Muscle layer of colon (tissue), 2 donors: Measurements from ENCODE around the gene EPC1.
A peak's percentile ranks its signal among the peaks of the same experiment; 100 is the strongest.
"Not testable (repeated sequence)": the region's sequence is repeated elsewhere in the genome, so short reads cannot be mapped to it uniquely, and the experiment has no call there.

Experiments
- H3K27ac ChIP-seq: one replicate; pipeline ENCODE4 v1.7.0; 2013; ENCODE audit warnings: low read depth, mild to moderate bottlenecking, low read length, moderate library complexity
- H3K27me3 ChIP-seq, 2 donors: one replicate each; pipeline ENCODE4 v1.7.0; 2013; ENCODE audit warnings: low read length in 2 of 2, mild to moderate bottlenecking in 2 of 2; ENCODE audit not compliant: insufficient read depth in 2 of 2, control insufficient read depth in 1 of 2
- H3K36me3 ChIP-seq: one replicate; pipeline ENCODE4 v1.7.0; 2013; ENCODE audit warnings: mild to moderate bottlenecking, low read length; ENCODE audit not compliant: insufficient read depth
- H3K4me1 ChIP-seq: one replicate; pipeline ENCODE4 v1.7.0; 2013; ENCODE audit warnings: mild to moderate bottlenecking, low read length; ENCODE audit not compliant: insufficient read depth
- H3K4me3 ChIP-seq, 2 donors: one replicate each; pipeline ENCODE4 v1.7.0; 2013; ENCODE audit warnings: low read length in 2 of 2, low read depth in 1 of 2, mild to moderate bottlenecking in 1 of 2, moderate library complexity in 1 of 2
- H3K9ac ChIP-seq: one replicate; pipeline ENCODE4 v1.7.0; 2013; ENCODE audit warnings: low read length
- H3K9me3 ChIP-seq: one replicate; pipeline ENCODE4 v1.7.0; 2013; ENCODE audit warnings: mild to moderate bottlenecking, low read length
- donor health status: abdominal sarcoma.
- donor health status: Adenocarcinoma of cecum.

The EPC1 gene

DNA sequence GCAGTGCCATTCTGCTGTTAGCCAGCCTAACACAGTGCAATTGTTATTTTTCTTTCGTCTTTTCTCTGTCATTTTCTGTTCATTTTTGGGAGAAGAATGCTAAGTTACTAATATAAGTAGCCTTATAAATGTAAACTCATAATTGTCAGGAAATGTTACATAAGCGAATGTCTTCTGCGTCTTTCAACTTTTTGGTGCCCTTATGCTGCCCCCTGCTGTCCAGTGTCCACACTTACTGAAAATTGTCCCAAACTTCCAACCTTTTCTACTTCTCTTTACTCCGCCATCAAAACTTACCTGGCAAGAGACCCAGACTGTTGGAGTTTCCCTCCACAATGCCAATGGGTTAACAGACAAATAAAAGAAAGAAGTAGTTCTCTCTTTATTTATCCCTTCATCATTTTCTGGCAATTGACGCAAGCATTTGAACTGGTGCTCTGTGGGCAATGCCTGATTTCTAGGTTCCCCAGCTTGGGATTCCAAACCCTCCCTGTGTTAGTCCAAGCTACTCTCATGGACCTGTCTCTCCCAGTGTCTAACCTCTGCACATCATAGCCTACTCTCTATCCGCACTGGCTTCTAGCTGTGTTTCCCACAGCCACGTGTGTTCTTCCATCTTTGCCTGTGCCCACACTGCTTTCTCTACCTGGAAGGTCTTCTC is 21.0 kb upstream of the EPC1 start:
- Histone ChIP-seq H3K27me3 (no peaks in the 10 kb centered on the region), H3K9me3 (no peaks in the 10 kb centered on the region), H3K36me3 (no peaks in the 10 kb centered on the region), H3K27ac (peak overlapping the region; percentile 27), H3K4me1 (peaks cover 35% of the 10 kb centered on the region), H3K9ac (peak overlapping the region; percentile 11), H3K4me3 (no peak overlapping the region)

- Histone ChIP-seq H3K4me3 (no peak overlapping the region), H3K36me3 (no peaks in the 10 kb centered on the region)
These were observed 19.6 kb upstream of the EPC1 start for GRCh38 chr10:32366588-32366987.

GRCh38 chr10:32366111-32366510 is 19.2 kb upstream of the EPC1 start:
- Histone ChIP-seq H3K27ac (no peak overlapping the region), H3K27me3 (no peaks in the 10 kb centered on the region), H3K9ac (no peak overlapping the region), H3K9me3 (no peaks in the 10 kb centered on the region), H3K36me3 (no peaks in the 10 kb centered on the region), H3K4me1 (peaks cover 42% of the 10 kb centered on the region), H3K4me3 (no peak overlapping the region)

More at GRCh38 chr10:32366588-32366987, 19.6 kb upstream of the EPC1 start:
- Histone ChIP-seq H3K27ac (no peak overlapping the region), H3K9me3 (no peaks in the 10 kb centered on the region), H3K4me1 (peaks cover 42% of the 10 kb centered on the region), H3K9ac (no peak overlapping the region), H3K27me3 (no peaks in the 10 kb centered on the region)

DNA sequence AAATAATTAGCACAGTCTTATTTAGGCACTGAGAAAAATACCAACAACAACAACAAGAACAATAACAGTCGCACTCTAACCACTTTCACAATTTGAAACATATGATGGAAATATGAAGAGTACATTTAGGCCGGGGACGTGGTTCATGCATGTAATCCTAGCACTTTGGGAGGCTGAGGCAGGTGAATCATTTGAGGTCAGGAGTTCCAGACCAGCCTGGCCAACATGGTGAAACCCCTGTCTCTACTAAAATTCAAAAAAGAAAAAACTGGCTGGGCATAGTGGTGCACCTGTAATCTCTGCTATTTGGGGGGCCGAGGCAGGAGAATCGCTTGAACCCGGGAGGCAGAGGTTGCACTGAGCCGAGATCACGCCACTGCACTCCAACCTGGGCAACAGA is 18.4 kb upstream of the EPC1 start:
- peaks cover 41% of the 10 kb centered on the region for H3K4me1 ChIP-seq
- not testable (repeated sequence) for H3K27me3 ChIP-seq, H3K9ac ChIP-seq, H3K4me3 ChIP-seq, H3K27ac ChIP-seq, H3K9me3 ChIP-seq, H3K36me3 ChIP-seq

DNA sequence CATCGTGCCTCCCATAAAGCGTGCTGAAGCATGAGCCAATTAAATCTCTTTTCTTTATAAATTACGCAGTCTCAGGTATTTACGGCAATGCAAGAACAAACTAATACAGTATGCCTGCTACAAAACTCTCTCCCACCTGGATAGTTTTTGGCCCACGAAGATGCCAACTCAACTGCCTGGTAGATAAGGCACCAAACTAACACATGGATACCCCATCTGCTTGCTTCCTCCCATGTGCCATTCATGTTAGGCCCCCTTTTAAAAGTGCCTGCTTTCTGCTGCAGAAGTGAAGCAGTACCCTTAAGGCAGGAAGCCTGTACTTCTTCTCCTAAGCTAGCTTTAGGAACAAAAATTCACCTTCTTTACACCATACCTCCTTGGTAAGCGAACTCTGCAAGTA is 15.6 kb upstream of the EPC1 start:
- H3K4me3 ChIP-seq = no peak overlapping the region
- no peaks in the 10 kb centered on the region for H3K9me3 ChIP-seq
- H3K4me1 ChIP-seq = peaks cover 26% of the 10 kb centered on the region
- no peak overlapping the region for H3K9ac ChIP-seq
- no peak overlapping the region for H3K27ac ChIP-seq
- no peaks in the 10 kb centered on the region for H3K27me3 ChIP-seq
- H3K36me3 ChIP-seq = no peaks in the 10 kb centered on the region

GRCh38 chr10:32360884-32361283 is 13.9 kb upstream of the EPC1 start:
- Histone ChIP-seq H3K4me3 (no peak overlapping the region), H3K27me3 (no peaks in the 10 kb centered on the region), H3K4me1 (peaks cover 18% of the 10 kb centered on the region), H3K36me3 (no peaks in the 10 kb centered on the region), H3K9ac (no peak overlapping the region), H3K9me3 (no peaks in the 10 kb centered on the region), H3K27ac (no peak overlapping the region)

DNA sequence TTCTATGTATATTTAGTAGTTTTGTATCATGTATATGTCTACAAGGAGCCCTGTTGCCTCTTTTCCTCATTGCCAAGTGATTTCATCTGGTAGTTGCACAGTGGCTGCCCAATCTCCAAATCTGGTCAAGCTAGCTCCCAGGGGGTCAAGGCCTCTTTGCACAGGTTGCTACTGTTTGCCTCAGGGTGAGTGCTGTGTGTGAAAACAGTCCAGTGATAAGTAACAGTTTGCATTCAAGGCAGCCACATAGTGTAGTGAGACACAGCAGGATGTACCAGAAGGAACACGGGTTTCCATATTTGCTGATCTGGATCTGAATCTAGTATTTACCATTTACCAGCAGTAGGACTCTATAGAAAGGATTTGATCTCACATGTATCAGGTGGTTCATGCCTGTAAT is 13.3 kb upstream of the EPC1 start:
- Histone ChIP-seq H3K27ac (no peak overlapping the region), H3K36me3 (no peaks in the 10 kb centered on the region)

DNA sequence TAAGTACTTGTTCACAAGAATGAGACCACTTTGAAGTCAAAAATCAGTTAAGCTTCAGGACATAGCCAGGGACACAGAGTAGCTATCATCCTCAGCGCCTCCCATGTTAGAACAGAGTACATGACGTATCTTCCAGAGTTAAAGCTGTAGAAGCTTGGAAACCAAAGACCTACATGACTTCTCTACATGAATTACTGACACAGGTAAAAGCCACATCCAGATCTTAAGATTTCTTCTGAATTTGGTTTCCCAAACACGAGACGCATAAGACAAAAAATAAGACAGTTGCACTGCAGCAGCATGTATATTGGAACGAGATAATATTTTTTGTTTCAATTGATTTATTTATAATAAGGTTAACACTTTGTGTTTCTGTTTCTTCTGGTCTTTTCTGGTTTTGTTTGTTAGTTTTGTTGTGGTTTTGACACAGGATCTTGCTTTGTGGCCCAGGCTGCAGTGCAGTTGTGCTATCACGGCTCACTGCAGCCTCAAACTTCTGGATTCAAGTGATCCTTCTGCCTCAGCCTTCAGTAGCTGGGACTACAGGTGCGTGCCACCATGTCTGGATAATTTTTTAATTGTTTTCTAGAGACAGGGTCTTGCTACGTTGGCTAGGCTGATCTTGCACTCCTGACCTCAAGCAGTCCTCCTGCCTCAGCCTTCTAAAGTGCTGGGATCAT is 10.2 kb upstream of the EPC1 start:
- Histone ChIP-seq H3K36me3 (no peaks in the 10 kb centered on the region), H3K27ac (no peak overlapping the region), H3K4me3 (no peak overlapping the region), H3K9me3 (no peaks in the 10 kb centered on the region), H3K4me1 (peaks cover 17% of the 10 kb centered on the region), H3K27me3 (no peaks in the 10 kb centered on the region), H3K9ac (no peak overlapping the region)

More for the DNA sequence above, 13.3 kb upstream of the EPC1 start:
- Histone ChIP-seq H3K9ac (no peak overlapping the region), H3K9me3 (no peaks in the 10 kb centered on the region), H3K4me3 (no peak overlapping the region), H3K27me3 (no peaks in the 10 kb centered on the region), H3K4me1 (peaks cover 18% of the 10 kb centered on the region)

DNA sequence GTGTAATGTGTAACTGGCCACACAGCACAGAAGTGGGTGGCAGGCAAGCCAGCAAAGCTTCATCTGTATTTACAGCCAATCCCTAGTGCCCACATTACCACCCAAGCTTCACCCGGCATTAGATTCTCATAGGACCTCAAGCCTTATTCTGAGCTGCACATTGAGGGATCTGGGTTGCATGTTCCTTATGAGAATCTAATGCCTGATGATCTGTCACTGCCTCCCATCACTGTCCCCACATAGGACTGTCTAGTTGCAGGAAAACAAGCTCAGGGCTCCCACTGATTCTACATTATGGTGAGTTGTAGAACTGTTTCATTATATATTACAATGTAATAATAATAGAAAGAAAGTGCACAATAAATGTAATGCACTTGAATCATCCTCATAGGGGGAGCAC is 7.7 kb upstream of the EPC1 start:
- peaks cover 12% of the 10 kb centered on the region for H3K4me1 ChIP-seq
- not testable (repeated sequence) for H3K27ac ChIP-seq, H3K27me3 ChIP-seq, H3K36me3 ChIP-seq, H3K9ac ChIP-seq, H3K4me3 ChIP-seq, H3K9me3 ChIP-seq

DNA sequence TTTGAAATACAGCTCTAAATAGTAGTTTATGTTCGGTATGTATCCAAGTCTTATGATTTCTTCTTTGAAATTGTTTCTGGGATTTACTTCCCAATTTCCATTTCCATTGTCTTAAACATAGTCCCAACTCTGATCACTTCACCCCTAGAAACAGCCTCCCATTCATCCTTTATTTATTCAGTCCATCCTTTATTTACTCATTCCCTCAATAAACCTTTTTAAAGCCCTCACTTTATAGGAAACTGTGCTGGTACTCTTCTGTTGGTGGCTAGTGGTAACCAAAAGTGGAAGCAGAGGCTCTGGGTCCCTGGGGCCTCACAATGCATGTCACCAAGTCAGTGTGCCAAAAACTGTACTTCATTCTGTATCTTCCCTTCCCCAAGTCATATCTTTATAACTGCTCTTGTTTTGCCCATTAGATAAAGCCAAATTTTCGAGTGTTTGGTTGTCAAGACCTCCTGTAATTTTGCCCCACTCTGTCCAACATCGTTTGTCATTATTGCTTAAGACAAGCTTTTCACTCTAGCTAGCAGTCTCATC is 3.9 kb upstream of the EPC1 start:
- H3K4me3 ChIP-seq = no peak overlapping the region
- no peak overlapping the region for H3K9ac ChIP-seq
- H3K9me3 ChIP-seq = no peaks in the 10 kb centered on the region
- H3K27ac ChIP-seq = no peak overlapping the region
- H3K4me1 ChIP-seq = peaks cover 16% of the 10 kb centered on the region
- no peaks in the 10 kb centered on the region for H3K27me3 ChIP-seq
- H3K36me3 ChIP-seq = no peaks in the 10 kb centered on the region

DNA sequence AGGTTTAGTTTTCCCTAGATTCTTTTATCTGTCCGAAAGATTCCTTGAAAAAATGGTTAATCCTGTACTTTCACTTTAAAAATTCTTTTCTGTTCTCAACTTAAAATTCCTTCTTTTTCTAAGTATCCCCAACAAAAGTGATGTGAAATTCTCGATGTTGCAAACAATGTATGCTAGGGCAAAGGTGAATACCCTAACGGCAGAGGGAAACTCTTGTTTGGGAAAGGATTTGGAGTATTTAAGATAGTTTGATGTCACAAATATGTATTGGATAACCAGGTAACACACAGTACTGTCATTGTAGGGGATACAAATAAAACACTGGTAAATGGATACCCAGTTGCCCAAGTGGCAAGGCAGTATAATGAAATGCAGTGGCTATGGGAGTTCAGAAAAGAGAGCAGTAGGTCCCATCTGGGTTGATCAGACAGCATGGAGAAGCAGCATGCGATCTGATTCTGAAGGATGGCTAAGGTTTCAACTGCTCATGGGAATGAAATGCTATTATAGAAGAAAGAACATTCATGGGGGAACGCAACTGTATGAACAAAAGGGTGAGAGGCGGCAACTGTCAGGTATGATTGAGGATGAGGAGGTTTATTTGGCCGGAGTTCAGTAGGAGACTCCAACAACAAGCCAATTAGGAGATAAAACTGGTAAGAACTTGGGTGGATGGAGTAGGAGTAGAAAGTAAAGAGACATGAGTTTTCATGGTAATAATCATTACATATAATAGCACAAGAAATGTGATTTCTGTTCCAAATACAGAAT is 3.2 kb upstream of the EPC1 start:
- Histone ChIP-seq H3K4me3 (no peak overlapping the region), H3K27me3 (no peaks in the 10 kb centered on the region), H3K27ac (no peak overlapping the region), H3K9ac (no peak overlapping the region), H3K4me1 (peaks cover 16% of the 10 kb centered on the region), H3K36me3 (no peaks in the 10 kb centered on the region), H3K9me3 (no peaks in the 10 kb centered on the region)
